ENCODE measurements around the gene GOLGA5.

DNA sequence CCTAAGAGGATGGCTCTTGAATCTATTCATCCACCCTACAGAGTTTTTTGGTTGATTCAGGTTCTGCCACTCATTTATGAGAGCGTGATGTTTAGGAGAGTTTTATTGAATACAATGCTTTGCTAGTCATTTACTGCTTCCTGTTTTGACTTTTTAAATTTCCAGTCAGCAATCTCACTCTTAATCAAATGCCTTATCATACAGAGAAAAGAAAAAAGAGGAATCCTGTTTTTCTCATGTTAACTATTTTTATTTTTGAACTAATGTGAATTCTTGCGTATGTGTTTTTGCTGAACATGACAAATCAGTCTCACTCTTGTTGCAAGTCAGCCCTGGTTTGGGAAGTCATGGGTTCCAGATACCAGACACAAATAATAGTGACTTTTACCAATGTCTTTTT is 23.6 kb upstream of the GOLGA5 start:
- TF ChIP-seq, protein P1, sequence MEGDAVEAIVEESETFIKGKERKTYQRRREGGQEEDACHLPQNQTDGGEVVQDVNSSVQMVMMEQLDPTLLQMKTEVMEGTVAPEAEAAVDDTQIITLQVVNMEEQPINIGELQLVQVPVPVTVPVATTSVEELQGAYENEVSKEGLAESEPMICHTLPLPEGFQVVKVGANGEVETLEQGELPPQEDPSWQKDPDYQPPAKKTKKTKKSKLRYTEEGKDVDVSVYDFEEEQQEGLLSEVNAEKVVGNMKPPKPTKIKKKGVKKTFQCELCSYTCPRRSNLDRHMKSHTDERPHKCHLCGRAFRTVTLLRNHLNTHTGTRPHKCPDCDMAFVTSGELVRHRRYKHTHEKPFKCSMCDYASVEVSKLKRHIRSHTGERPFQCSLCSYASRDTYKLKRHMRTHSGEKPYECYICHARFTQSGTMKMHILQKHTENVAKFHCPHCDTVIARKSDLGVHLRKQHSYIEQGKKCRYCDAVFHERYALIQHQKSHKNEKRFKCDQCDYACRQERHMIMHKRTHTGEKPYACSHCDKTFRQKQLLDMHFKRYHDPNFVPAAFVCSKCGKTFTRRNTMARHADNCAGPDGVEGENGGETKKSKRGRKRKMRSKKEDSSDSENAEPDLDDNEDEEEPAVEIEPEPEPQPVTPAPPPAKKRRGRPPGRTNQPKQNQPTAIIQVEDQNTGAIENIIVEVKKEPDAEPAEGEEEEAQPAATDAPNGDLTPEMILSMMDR (IDR thresholded peaks at IDR 0.05; ENCODE audit: extremely low read depth in 1 of 2, insufficient read depth in 1 of 2, low read depth in 1 of 2, low read length in 2 of 2): no peak
- TF ChIP-seq FOS (IDR thresholded peaks at IDR 0.05; ENCODE audit: borderline replicate concordance, insufficient read depth, low read length) (no peak), POLR2AphosphoS5 (IDR thresholded peaks at IDR 0.05; ENCODE audit: insufficient read depth, low read depth, low read length) (no peak)

Measured in endothelial cell of umbilical vein (primary cell).